ENCODE data around the gene ADO. TPM values are rescaled to one million over a fixed set of nuclear protein-coding genes. Genes with fewer than 3 reads are reported as not detected.
A peak's percentile ranks its signal among the peaks of the same experiment; 100 is the strongest.

The ADO gene
- total RNA-seq, 1 donor from 2014 or later, result 23.0 TPM

DNA sequence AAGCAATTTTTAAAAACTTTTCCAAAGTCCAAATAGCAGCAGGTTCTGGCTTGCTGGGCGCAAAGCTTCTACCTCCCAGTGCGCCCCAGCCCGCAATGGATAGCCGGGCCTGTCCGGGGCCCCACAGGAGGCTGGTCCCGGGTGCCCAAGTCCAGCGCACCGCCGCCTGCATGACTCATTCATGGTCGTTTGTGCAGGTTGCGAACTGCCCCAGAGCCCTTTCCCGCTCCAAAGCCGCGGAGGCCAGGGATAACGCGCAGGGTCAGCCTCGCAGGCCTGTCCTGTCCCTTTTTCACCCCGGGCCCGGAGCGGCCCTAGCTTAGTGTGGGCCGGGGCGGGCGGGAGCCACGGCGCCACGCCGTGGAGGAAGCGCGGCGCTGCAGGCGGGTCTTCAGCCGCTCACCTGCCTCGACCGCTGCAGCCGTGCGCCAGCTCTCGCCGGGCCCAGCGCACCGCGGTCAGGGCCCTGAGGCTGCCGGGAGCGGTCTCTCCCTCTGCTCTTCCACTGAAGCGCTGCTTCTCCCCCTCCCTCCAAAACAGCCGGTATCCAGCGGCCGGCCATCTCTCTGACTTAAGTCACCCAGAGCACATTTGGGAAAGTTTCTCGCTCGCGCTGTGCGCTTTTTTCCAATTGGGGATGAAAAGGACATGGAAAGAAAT, 13.4 kb downstream of the ADO start:
- peak; percentile 38 for DNase-seq (ENCODE audit: low read depth)

DNA sequence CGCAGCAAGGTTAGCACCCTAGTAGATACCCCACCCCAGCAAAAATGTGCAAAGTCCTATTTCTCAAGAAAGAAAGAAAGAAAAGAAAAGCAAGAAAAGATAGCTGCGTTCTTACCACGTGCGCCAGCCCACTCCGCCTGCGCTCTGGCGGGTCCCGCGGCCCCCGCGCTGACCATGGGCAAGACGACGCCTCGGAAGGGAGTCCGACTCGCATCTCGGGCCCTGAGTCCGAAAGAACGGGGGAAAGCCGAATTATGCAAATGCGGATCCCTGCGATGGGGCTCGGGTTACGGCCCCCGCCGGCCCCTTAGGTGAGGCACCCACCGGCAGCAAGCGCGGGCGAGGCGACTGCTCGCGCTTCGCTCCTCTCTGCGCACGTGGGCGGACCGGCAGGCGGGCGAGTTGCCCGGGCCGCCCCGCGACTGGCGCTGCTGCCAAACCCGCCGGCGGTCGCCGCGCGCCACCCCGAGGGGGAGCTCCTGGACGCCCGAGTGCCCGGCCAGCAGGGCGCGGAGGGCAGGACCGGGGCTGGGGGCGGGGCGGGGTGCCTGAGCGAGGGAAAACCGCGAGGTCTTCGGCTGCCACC, 14.0 kb downstream of the ADO start:
- DNase-seq (ENCODE audit: low read depth), result no peak

GRCh38 chr10:62819141-62819920, 14.8 kb downstream of the ADO start:
- no peak for DNase-seq (ENCODE audit: low read depth)

- DNase-seq (ENCODE audit: low read depth), result no peak
Observed at GRCh38 chr10:62820586-62820985, 16.1 kb downstream of the ADO start.

GRCh38 chr10:62826273-62826672, 21.8 kb downstream of the ADO start:
- DNase-seq (ENCODE audit: low read depth), result no peak

- DNase-seq (ENCODE audit: low read depth), result no peak
Observed at GRCh38 chr10:62829622-62830021, 25.1 kb downstream of the ADO start.

GRCh38 chr10:62830679-62831078, 26.2 kb downstream of the ADO start:
- DNase-seq (ENCODE audit: low read depth), result no peak

DNA sequence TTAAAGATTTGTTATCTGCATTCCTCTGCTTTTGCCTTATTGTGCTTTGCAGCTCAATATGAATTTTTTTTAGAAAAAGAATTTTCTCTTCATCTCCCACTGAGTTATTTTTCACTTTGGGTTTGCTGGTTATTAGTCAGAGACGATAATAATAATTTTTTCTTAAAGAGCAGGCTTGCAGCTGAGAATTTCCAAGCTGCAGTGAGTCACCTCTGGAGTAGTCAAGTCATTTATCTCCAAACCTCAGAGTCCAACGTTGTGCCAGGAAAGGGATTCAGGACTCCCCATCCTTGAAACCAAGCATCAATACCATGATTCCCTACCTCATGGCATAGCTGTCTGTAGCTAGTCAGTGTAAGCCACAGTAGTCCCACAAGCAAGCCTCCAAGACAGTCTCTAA, 26.8 kb downstream of the ADO start:
- DNase-seq (ENCODE audit: low read depth), result peak; percentile 38

GRCh38 chr10:62839590-62839989, 35.1 kb downstream of the ADO start:
- DNase-seq (ENCODE audit: low read depth), result no peak

DNA sequence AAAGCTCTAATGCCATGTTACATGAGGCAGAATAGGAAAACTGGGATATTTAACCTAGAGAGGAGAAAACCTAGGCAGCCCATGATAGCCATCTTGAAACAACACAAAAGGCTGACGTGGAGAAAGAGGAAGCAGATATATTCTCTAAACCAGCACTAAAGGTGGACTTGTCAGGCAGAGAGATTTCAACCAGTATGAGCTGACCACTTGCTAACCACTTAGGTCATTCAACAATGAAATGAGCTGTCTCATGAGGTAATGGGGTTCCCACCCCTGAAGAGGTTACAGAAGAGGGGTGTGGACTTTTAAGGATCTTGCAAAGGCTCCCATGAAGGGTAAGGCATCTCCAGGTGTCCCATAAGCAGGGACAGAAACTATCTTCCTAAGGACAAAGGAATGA, 38.5 kb downstream of the ADO start:
- DNase-seq (ENCODE audit: low read depth), result no peak

- DNase-seq (ENCODE audit: low read depth), result no peak
Observed at GRCh38 chr10:62843600-62843999, 39.1 kb downstream of the ADO start.

- no peak for DNase-seq (ENCODE audit: low read depth)
Observed at GRCh38 chr10:62844280-62845011, 39.9 kb downstream of the ADO start.

GRCh38 chr10:62847433-62847832, 42.9 kb downstream of the ADO start:
- no peak for DNase-seq (ENCODE audit: low read depth)

GRCh38 chr10:62850646-62851045, 46.1 kb downstream of the ADO start:
- no peak for DNase-seq (ENCODE audit: low read depth)

GRCh38 chr10:62851442-62851841, 46.9 kb downstream of the ADO start:
- peak; percentile 26 for DNase-seq (ENCODE audit: low read depth)

DNA sequence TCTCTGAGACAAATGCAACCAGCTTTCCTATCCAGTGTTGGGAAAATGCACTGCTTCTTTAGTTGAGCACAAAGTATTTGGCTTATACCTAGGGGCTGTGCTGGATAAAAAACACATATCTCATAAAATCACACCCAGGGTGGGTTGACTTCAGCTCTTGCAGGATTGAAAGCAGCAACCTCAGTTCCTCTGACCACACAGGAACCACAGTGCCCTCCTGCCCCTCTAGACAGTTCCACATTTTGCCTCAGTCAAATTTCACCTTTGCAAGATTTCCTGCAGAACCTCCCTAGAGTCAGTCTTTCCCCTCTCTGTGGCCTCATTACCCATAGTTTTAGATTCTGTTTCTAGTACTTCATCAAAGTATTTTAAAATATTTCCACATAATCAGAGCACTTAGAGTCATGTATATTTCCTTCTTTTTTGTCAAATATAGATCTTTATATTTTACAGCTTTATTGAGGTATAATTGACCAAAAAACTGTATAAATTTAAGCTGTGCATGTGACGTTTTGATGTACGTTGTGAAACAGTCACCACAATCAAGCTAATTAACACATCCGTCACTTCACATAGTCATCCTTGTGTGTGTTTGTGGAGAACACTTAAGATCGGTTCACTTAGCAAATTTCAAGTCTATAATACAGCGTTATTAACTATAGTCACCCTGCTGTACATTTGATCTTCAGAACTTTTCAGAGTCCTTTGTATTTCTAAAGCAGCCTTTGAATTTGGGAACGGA, 48.6 kb downstream of the ADO start:
- no peak for DNase-seq (ENCODE audit: low read depth)

DNA sequence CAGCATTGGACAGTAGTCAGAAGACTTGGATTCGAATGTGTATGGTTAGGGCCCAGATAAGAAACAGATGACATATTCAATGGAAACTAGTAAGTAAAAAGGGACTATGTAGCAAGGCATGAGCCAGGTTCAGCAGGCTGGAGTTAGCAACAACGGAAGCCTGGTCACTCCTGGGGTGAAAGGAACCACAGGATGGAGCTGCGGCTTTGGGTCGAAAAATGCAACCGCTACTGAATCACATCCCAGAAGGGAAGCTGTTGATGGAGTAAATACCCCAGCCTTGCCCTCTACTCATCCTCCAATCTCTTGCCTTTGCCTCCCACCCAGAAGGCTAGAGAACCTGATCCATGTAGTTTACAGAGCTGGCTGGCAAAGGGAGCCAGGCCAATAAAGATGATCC, 49.2 kb downstream of the ADO start:
- DNase-seq (ENCODE audit: low read depth), result no peak

- no peak for DNase-seq (ENCODE audit: low read depth)
Observed at GRCh38 chr10:62856021-62856420, 51.5 kb downstream of the ADO start.
